H1 (cell line): ENCODE results near the gene RUFY2. TPM values are rescaled to one million over a fixed set of nuclear protein-coding genes. Genes with fewer than 3 reads are reported as not detected.

Source experiments
- CTCF ChIA-PET: fragments of 300-600 bp; sonication (Branson Sonifier 250); formaldehyde crosslinking; loops from one replicate; lab custom pipeline; 2021; ENCODE audit not compliant: partially characterized antibody; lab: Charles Lee
- POLR2A ChIA-PET: fragments of 300-600 bp; sonication (Branson Sonifier 250); formaldehyde crosslinking; loops from one replicate; lab custom pipeline; 2021; ENCODE audit warnings: inconsistent platforms; ENCODE audit not compliant: partially characterized antibody; lab: Charles Lee
- DNase-seq, 2 experiments: peaks; one replicate each; pipeline versions ENCODE4 v3.0.0 to v3.0.0-alpha.2; 2010 to 2022; ENCODE audit warnings: low spot score in 2 of 2, low read depth in 1 of 2, mixed read lengths in 1 of 2
- FAIRE-seq: peaks from 2 replicates; lab custom pipeline; 2011; peaks lifted over from hg19 to GRCh38; lab: Jason Lieb, UNC
- H2AFZ ChIP-seq: 2 replicates; pipeline ENCODE4 v1.8.1; 2012; ENCODE audit warnings: low read length, inconsistent platforms
- H2AK5ac ChIP-seq: 2 replicates; pipeline ENCODE4 v1.6.1; 2013; ENCODE audit warnings: low read depth, low read length
- H2BK120ac ChIP-seq: replicated peaks from 2 replicates; pipeline ENCODE3; 2013; ENCODE audit warnings: low read depth, low read length, inconsistent platforms
- H2BK12ac ChIP-seq: 2 replicates; pipeline ENCODE4 v1.6.1; 2013; ENCODE audit warnings: low read depth, low read length
- H2BK15ac ChIP-seq: 2 replicates; pipeline ENCODE4 v1.6.1; 2013; ENCODE audit warnings: low read length
- H2BK20ac ChIP-seq: 2 replicates; pipeline ENCODE4 v1.6.1; 2013; ENCODE audit warnings: low read length
- H2BK5ac ChIP-seq: 2 replicates; pipeline ENCODE4 v1.6.1; 2013; ENCODE audit warnings: low read depth, low read length
- H3K14ac ChIP-seq: 2 replicates; pipeline ENCODE4 v1.6.1; 2013; ENCODE audit warnings: inconsistent platforms; ENCODE audit not compliant: insufficient read length
- H3K18ac ChIP-seq: 2 replicates; pipeline ENCODE4 v1.6.1; 2013; ENCODE audit warnings: low read length; ENCODE audit errors: extremely low read depth
- H3K23ac ChIP-seq: 2 replicates; pipeline ENCODE4 v1.6.1; 2013; ENCODE audit warnings: inconsistent platforms; ENCODE audit not compliant: insufficient read length
- H3K23me2 ChIP-seq: 2 replicates; pipeline ENCODE4 v1.6.1; 2013; ENCODE audit warnings: low read depth, low read length
- H3K27ac ChIP-seq: 2 replicates; pipeline ENCODE4 v1.6.1; 2011; ENCODE audit warnings: low read depth, low read length, inconsistent platforms
- H3K27me3 ChIP-seq, 4 experiments: replicated peaks in 1 of 4; 1 replicate in 1 of 4; 2 replicates in 3 of 4; pipeline versions ENCODE4 v1.6.1 to v1.8.1; 2011 to 2013; ENCODE audit warnings: low read length in 3 of 4, mild to moderate bottlenecking in 3 of 4, inconsistent platforms in 2 of 4, mixed read lengths in 2 of 4, moderate library complexity in 1 of 4; ENCODE audit not compliant: control insufficient read depth in 3 of 4, insufficient read depth in 3 of 4; ENCODE audit errors: extremely low read depth in 1 of 4
- H3K36me3 ChIP-seq, 4 experiments: 2 replicates each; pipeline versions ENCODE4 v1.6.1 to v1.8.1; 2011 to 2013; ENCODE audit warnings: mild to moderate bottlenecking in 4 of 4, low read length in 3 of 4, moderate library complexity in 2 of 4, control low read depth in 1 of 4, inconsistent platforms in 1 of 4; ENCODE audit not compliant: insufficient read depth in 4 of 4, control insufficient read depth in 2 of 4
- H3K4ac ChIP-seq: replicated peaks from 2 replicates; pipeline ENCODE3; 2013; ENCODE audit warnings: low read length, low read depth, mixed read lengths, inconsistent platforms; ENCODE audit not compliant: insufficient read length
- H3K4me1 ChIP-seq, 4 experiments: replicated peaks in 1 of 4; 1 replicate in 1 of 4; 2 replicates in 3 of 4; pipeline versions ENCODE4 v1.6.1 to v1.8.1; 2011 to 2013; ENCODE audit warnings: low read length in 3 of 4, inconsistent platforms in 2 of 4, mixed read lengths in 1 of 4; ENCODE audit not compliant: insufficient read depth in 4 of 4, control insufficient read depth in 3 of 4
- H3K4me2 ChIP-seq, 2 experiments: 2 replicates each; pipeline versions ENCODE4 v1.6.1 to v1.8.1; 2011 to 2013; ENCODE audit warnings: low read depth in 2 of 2, low read length in 2 of 2, control low read depth in 1 of 2, inconsistent platforms in 1 of 2, mild to moderate bottlenecking in 1 of 2; ENCODE audit not compliant: insufficient read depth in 1 of 2
- H3K4me3 ChIP-seq, 4 experiments: fragments of 200-600, 300-600 bp in 1 of 4; sonication (generic), shearing (Covaris generic), sonication (Bioruptor Twin) in 1 of 4; 2 replicates each; pipeline versions ENCODE4 v1.5.1 to v1.8.1; 2011 to 2016; ENCODE audit warnings: low read length in 4 of 4, low read depth in 3 of 4, control low read depth in 2 of 4, inconsistent platforms in 2 of 4, mild to moderate bottlenecking in 2 of 4, mixed read lengths in 1 of 4, moderate library complexity in 1 of 4; ENCODE audit not compliant: insufficient read depth in 2 of 4; ENCODE audit errors: extremely low read depth in 1 of 4
- H3K56ac ChIP-seq: replicated peaks from 2 replicates; pipeline ENCODE3; 2013; ENCODE audit warnings: low read depth, mild to moderate bottlenecking, mixed read lengths, low read length, inconsistent platforms; ENCODE audit not compliant: insufficient read length
- H3K79me1 ChIP-seq: 2 replicates; pipeline ENCODE4 v1.6.1; 2013; ENCODE audit warnings: low read depth, low read length, control low read depth
- H3K79me2 ChIP-seq, 2 experiments: 2 replicates each; pipeline versions ENCODE4 v1.6.1 to v1.8.1; 2012 to 2013; ENCODE audit warnings: low read length in 2 of 2, mild to moderate bottlenecking in 2 of 2, inconsistent platforms in 1 of 2; ENCODE audit not compliant: insufficient read depth in 2 of 2, control insufficient read depth in 1 of 2
- H3K9ac ChIP-seq, 4 experiments: replicated peaks in 1 of 4; 1 replicate in 1 of 4; 2 replicates in 3 of 4; pipeline versions ENCODE4 v1.6.1 to v1.8.1; 2011 to 2013; ENCODE audit warnings: low read depth in 3 of 4, low read length in 3 of 4, control low read depth in 2 of 4, mild to moderate bottlenecking in 2 of 4, moderate library complexity in 2 of 4, inconsistent platforms in 1 of 4; ENCODE audit errors: extremely low read depth in 1 of 4
- H3K9me3 ChIP-seq, 2 experiments: 2 replicates each; pipeline versions ENCODE4 v1.6.1 to v1.8.1; 2012 to 2013; ENCODE audit warnings: mild to moderate bottlenecking in 2 of 2, moderate library complexity in 2 of 2, control low read depth in 1 of 2, inconsistent platforms in 1 of 2, low read depth in 1 of 2, low read length in 1 of 2, mixed read lengths in 1 of 2; ENCODE audit not compliant: insufficient read depth in 2 of 2
- H4K20me1 ChIP-seq, 2 experiments: replicated peaks in 1 of 2; 2 replicates each; pipeline versions ENCODE3 to v1.8.1; 2011 to 2013; ENCODE audit warnings: inconsistent platforms in 2 of 2, low read length in 2 of 2, mild to moderate bottlenecking in 1 of 2; ENCODE audit not compliant: insufficient read depth in 2 of 2, control insufficient read depth in 1 of 2
- H4K5ac ChIP-seq: 2 replicates; pipeline ENCODE4 v1.6.1; 2013; ENCODE audit warnings: low read length, low read depth, mixed read lengths, inconsistent platforms; ENCODE audit not compliant: insufficient read length
- H4K8ac ChIP-seq: 2 replicates; pipeline ENCODE4 v1.8.0; 2013; ENCODE audit warnings: mild to moderate bottlenecking, moderate library complexity, low read length, inconsistent platforms; ENCODE audit not compliant: insufficient read depth; ENCODE audit errors: extremely low read depth
- H4K91ac ChIP-seq: replicated peaks from 2 replicates; pipeline ENCODE3; 2013; ENCODE audit warnings: low read length, mixed read lengths, inconsistent platforms; ENCODE audit not compliant: insufficient read length
- ASH2L ChIP-seq: fragments of 200-600, 300-600 bp; sonication (generic); IDR thresholded peaks from one replicate; pipeline ENCODE4 v1.7.1; 2017; ENCODE audit warnings: low read length
- CTBP2 ChIP-seq: IDR thresholded peaks from 2 replicates; pipeline ENCODE4 v1.7.0; 2011; ENCODE audit warnings: borderline replicate concordance, mild to moderate bottlenecking, moderate library complexity, mixed read lengths, low read length; ENCODE audit not compliant: insufficient read depth, insufficient read length
- E2F6 ChIP-seq: IDR thresholded peaks from 2 replicates; pipeline ENCODE4 v1.6.1; 2012; ENCODE audit warnings: inconsistent platforms
- EGR1 ChIP-seq: IDR thresholded peaks from 2 replicates; pipeline ENCODE4 v1.6.1; 2011; ENCODE audit warnings: low read depth, low read length, borderline replicate concordance
- GABPA ChIP-seq: IDR thresholded peaks from 2 replicates; pipeline ENCODE4 v1.6.1; 2011; ENCODE audit warnings: mild to moderate bottlenecking, low read length, moderate library complexity, borderline replicate concordance; ENCODE audit not compliant: insufficient read depth
- JUN ChIP-seq: IDR thresholded peaks from 2 replicates; pipeline ENCODE4 v1.6.1; 2011; ENCODE audit warnings: low read depth, mild to moderate bottlenecking, improper control_type of control experiment, low read length
- KDM1A ChIP-seq: fragments of 200-600, 300-600 bp; sonication (generic); IDR thresholded peaks from 2 replicates; pipeline ENCODE4 v1.7.1; 2016; ENCODE audit warnings: mild to moderate bottlenecking, low read length, borderline replicate concordance
- SIX5 ChIP-seq: IDR thresholded peaks from 2 replicates; pipeline ENCODE4 v1.6.1; 2011; ENCODE audit warnings: mild to moderate bottlenecking, low read depth, low read length
- SP2 ChIP-seq: IDR thresholded peaks from 2 replicates; pipeline ENCODE4 v1.6.1; 2012; ENCODE audit warnings: mild to moderate bottlenecking, low read length, inconsistent platforms
- SP4 ChIP-seq: IDR thresholded peaks from 2 replicates; pipeline ENCODE4 v1.6.1; 2012; ENCODE audit warnings: low read length, inconsistent platforms
- TCF12 ChIP-seq: IDR thresholded peaks from 2 replicates; pipeline ENCODE4 v1.6.1; 2011; ENCODE audit warnings: low read depth, mild to moderate bottlenecking, low read length
- WGBS, 2 experiments: shearing (Covaris generic) in 1 of 2; methylation state at CpG; one replicate each; pipeline versions ENCODE4 v1.1.6 to v1.1.7; 2013 to 2015; ENCODE audit warnings: low lambda C conversion rate in 2 of 2, mixed read lengths in 2 of 2, inconsistent platforms in 1 of 2, low coverage in 1 of 2, missing lambda C conversion rate in 1 of 2; ENCODE audit not compliant: insufficient replicate concordance in 2 of 2, insufficient coverage in 1 of 2, insufficient read length in 1 of 2; ENCODE audit errors: extremely low coverage in 1 of 2, missing lambda C conversion rate in 1 of 2; 5-methylcytosine and 5-hydroxymethylcytosine counted together
- polyA plus RNA-seq, 7 experiments: library from polyadenylated mRNA; depleted of rRNA in 3 of 7; stranded (reverse) in 5 of 7; unstranded in 2 of 7; fragments of >200 nt in 5 of 7; fragments of 200-250 nt in 2 of 7; gene quantifications; 1 replicate in 5 of 7; 2 replicates in 1 of 7; 4 replicates in 1 of 7; pipeline versions ENCODE4 v1.2.1 to v1.2.3, GENCODE V29; 2011 to 2013; ENCODE audit warnings: missing spikeins in 2 of 7, mixed read lengths in 2 of 7
- total RNA-seq: library from RNA; stranded (reverse); fragmentation: NEBNext Ultra II Directional; extraction: Animal tissue kit (Norgen Biotek cat#: 25700); gene quantifications from 2 replicates; pipeline ENCODE4 v1.2.1, GENCODE V29; 2021

The RUFY2 gene
- total and polyA plus RNA-seq, 2 of the 8 experiments (the other 6 are each of a cell fraction or from before 2014, with no cell fraction given), result 3.4 to 12.0 TPM

GRCh38 chr10:68419376-68419775 lies 12.3 kb upstream of the RUFY2 start:
- H3K36me3 ChIP-seq, result peaks cover 19 to 86% (median 45%) of the 10 kb centered on the region in 4 experiments
- H3K9ac ChIP-seq, result no peak overlapping the region
- no peak overlapping the region for H4K8ac ChIP-seq
- no peak overlapping the region for H2AK5ac ChIP-seq
- H2BK120ac ChIP-seq, result no peak overlapping the region
- H3K23ac ChIP-seq, result no peak overlapping the region
- peaks cover 0 to 2% of the 10 kb centered on the region in 2 experiments for H4K20me1 ChIP-seq
- DNase-seq (no peak), FAIRE-seq (no peak)
- no peaks in the 10 kb centered on the region for H3K79me1 ChIP-seq
- no peak overlapping the region for H3K56ac ChIP-seq
- no peak overlapping the region for H3K4me2 ChIP-seq
- H2BK5ac ChIP-seq, result no peak overlapping the region
- no peak overlapping the region for H3K18ac ChIP-seq
- TF ChIP-seq GABPA (no peak), ASH2L (no peak), TCF12 (no peak), JUN (no peak), SP2 (no peak), SP4 (no peak), KDM1A (no peak), CTBP2 (no peak), E2F6 (no peak), SIX5 (no peak), EGR1 (no peak)
- H3K4ac ChIP-seq, result no peak overlapping the region
- no peaks in the 10 kb centered on the region for H3K9me3 ChIP-seq
- H3K27me3 ChIP-seq, result no peaks in the 10 kb centered on the region
- no peak overlapping the region for H3K4me3 ChIP-seq
- H2BK15ac ChIP-seq, result no peak overlapping the region
- no peaks in the 10 kb centered on the region for H3K23me2 ChIP-seq
- H3K79me2 ChIP-seq, result no peaks in the 10 kb centered on the region
- H3K4me1 ChIP-seq, result no peaks in the 10 kb centered on the region
- H3K14ac ChIP-seq, result no peak overlapping the region
- WGBS, 2 experiments, result 90% methylated on average over 3 of the region's 3 CpGs; no CpG with 5 or more reads in 1 of the 2 experiments
- ChIA-PET CTCF (no interaction called here), POLR2A (interaction anchor here (1.4 kb wide), 1 partner anchor 14 kb away, joined by 4 read pairs; no protein-coding TSS in a partner anchor)
- no peak overlapping the region for H2BK20ac ChIP-seq
- H2AFZ ChIP-seq, result no peak overlapping the region
- no peak overlapping the region for H4K5ac ChIP-seq
- no peak overlapping the region for H2BK12ac ChIP-seq
- no peak overlapping the region for H4K91ac ChIP-seq
- H3K27ac ChIP-seq, result no peak overlapping the region
